ENCODE results near the gene ARHGEF4.
"Not testable (repeated sequence)": the region's sequence is repeated elsewhere in the genome, so short reads cannot be mapped to it uniquely, and the experiment has no call there.

The ARHGEF4 gene

GRCh38 chr2:130986890-130987493, 150.3 kb downstream of the ARHGEF4 start:
- DNase-seq, result no peak

GRCh38 chr2:130987519-130988425, 151.1 kb downstream of the ARHGEF4 start:
- DNase-seq, result no peak

DNA sequence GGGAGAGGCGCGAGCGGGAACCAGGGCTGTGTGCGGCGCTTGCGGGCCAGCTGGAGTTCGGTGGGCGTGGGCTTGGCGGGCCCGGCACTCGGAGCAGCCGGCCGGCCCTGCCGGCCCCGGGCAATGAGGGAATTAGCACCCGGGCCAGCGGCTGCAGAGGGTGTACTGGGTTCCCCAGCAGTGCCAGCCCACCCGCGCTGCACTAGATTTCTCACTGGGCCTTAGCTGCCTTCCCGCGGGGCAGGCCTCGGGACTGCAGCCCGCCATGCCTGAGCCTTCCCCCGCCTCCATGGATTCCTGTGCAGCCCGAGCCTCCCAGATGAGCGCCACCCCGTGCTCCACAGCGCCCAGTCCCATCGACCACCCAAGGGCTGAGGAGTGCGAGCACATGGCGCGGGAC, 154.7 kb downstream of the ARHGEF4 start:
- DNase-seq, result not testable (repeated sequence)

- not testable (repeated sequence) for DNase-seq
Observed at GRCh38 chr2:130992003-130992402, 155.3 kb downstream of the ARHGEF4 start.

DNA sequence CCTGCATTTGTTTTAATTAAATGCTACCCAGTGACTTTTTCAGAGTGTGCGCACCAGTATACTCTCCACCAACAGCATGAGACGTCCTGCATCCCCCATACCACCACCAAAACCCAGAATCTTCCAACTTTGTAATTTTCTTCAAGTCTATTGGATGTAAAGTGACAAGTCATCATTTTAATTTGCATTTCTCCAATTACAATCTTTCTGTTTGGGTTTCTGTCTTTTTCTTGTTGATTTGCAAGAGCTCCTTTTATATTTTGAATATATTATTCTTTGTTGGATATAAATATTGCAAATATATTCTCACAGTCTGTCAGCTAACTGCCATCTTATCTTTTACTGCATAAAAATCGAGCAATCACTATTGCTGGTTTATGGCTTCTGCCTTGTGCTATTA, 160.0 kb downstream of the ARHGEF4 start:
- no peak for DNase-seq

GRCh38 chr2:130997198-130997597, 160.5 kb downstream of the ARHGEF4 start:
- no peak for DNase-seq

GRCh38 chr2:130998561-130998960, 161.8 kb downstream of the ARHGEF4 start:
- no peak for DNase-seq

DNA sequence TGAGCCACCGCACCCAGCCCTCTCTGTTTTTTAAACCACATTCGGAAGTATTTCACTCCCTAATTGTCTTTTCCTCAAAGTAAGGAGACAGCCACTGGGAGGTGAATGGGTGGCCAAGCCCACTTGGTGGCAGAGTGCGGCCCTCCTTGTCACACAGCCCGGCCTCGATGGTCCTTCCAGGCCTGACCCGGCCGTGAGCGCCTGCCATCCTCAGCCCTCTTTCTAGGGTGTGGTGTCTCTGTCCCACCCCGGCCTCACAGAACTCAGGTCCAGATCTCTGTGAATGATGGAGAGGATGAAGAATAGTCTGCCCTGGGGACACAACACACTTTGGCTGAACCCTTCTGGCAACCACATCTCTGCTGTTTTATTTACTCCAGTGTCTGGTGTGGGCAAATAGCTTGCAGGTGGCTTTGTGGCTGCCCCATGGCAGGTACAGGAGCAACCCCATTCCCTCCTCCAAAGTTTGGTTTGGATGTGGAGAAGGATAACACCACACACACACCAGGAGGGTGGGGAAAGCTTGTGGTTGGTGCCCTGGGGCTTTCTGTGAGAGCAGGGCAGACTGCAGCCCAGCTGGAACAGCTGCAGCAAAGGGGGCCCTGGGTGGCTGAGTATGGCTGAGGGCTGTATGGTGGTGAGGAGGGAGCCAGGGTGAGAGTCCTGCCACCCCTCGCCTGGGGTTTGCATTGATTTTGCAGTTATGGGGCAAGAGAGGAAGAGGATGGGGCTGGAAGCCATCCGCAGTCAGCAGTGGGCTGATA, 167.9 kb downstream of the ARHGEF4 start:
- DNase-seq, result no peak

DNA sequence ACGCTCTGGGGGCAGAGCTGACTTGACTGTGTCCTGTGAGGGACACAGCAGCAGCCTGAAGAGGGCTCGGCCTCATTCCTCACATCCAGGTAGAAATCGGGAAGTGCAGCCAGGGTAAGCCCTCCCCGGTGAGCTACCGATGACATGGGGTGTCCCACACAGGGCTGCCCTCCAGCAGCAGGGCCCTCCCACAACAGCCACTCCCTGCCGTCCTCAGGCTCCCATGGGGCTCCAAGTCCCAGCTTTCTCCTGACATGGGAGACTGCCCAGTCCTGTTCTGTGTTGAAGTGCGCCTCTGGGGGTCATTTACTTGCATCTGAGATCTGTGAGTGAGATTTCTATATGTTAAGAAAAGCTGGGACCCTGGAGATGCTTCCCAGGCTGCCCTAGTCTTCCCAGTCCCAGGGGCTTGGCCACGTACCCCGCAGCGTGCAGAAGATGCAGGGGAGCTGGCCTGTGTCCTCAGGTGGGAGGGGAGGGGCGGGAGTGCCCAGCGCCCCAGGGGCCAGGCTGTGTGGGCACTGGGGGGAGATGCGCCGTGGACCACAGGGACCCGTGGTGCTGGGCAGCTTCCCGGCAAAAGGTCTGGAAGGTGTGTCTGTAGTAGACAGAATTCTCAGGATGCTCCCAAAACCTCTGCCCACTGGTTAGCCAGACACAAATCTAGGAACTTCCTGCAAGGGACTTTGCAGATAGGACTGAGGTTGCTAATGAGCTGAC, 168.7 kb downstream of the ARHGEF4 start:
- DNase-seq, result no peak

DNA sequence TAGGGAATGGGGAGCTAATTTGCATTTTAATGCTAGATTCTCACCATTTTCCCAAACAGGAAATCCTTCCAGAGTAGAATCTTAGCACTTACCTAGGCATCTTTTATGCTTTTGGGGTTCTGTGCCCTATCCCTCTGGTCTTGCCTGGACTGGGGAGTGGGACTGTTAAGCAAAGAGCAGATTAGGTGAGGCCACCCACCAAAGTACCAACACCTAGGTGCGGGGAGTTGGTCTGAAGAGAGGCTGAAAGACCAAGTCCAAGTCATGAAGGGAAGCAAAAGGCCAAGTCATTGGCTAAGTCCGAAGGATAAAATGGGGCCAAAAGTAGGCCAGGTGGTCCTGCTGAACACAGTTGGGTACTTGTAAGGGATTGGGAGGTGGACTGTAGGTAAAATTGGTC, 169.8 kb downstream of the ARHGEF4 start:
- no peak for DNase-seq

DNA sequence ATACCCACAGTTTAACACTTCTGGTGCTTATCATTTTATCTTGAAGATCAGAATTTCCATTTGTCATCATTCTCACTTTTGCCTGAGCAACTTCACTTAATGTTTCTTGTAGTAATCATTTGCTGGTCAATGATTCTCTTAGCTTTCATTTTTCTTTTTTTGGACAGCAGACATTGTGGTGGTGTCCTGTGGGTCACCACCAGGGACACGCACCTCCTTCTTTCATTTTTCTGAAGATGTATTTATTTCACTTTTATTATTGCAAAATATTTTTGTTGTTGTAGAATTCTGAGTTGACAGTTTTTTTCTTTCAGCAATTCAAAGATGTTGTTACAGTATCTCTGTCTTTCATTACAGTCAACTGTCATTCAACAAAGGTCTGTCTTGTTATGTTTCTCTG, 172.3 kb downstream of the ARHGEF4 start:
- no peak for DNase-seq

- DNase-seq, result no peak
Observed at GRCh38 chr2:131009713-131010475, 173.2 kb downstream of the ARHGEF4 start.

DNA sequence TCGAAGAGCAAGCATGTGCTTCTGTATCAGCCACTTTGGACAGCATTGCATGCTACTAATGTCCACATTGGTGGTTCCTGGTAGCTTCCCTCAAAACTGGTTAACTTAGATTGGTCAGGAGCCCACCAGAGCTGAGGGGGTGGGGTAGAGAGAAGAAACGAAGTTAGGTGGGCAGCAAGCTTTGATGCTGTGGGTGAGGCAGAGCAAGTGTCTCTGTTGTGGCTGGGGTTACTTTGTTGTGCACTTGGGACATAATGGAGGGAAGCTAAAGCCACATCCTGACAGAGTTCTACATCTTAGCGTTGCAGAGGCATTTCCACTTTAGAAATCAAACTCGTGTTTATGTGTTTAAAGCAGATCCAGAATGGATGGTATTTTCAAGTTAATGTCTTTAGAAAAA, 173.9 kb downstream of the ARHGEF4 start:
- no peak for DNase-seq

GRCh38 chr2:131011486-131011885, 174.8 kb downstream of the ARHGEF4 start:
- no peak for DNase-seq

GRCh38 chr2:131014141-131014540, 177.4 kb downstream of the ARHGEF4 start:
- DNase-seq, result no peak

- no peak for DNase-seq
Observed at GRCh38 chr2:131015764-131016163, 179.1 kb downstream of the ARHGEF4 start.

DNA sequence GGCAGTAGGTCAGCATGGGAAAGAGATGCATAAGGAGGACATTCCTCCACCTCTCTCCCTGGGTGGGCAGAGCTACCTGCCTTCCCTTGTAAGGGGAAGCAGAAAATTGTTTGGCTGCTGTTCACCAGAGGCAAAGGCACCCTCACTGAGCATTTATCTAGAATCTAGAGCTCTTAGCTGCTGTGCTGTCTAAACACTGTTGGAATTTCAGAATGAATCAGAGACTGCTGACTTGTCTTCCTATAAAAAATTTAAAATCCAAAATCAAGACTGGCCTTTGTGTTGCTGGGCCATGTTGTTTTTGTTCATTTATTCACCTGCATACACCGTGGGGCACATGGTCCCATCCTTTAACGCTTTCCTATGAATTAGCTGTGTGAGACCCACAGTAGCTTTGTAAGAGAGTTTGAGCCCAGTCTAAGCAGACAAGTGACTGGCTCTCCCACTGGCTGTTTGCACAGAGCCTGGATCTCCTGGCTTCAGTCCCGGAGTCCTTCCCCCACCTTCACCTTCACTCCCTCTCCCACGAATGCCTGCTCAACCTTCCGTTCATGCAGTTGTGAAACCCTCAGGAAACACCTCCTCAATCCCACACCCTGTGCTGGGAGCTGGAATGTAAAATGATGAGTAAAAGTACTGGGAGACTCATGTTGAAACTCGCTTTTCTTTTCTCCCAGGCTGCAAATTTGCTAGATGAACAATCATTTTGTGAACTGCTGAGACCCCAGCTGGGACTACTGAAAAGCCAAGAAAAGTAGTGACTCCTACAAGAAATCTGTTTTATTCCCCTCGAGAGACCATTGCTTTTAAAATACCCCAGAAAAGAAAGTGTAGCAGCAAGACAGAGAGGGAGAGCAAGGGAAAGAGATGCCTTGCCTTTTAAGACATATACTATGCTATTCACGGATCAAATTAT, 180.4 kb downstream of the ARHGEF4 start:
- DNase-seq, result no peak

DNA sequence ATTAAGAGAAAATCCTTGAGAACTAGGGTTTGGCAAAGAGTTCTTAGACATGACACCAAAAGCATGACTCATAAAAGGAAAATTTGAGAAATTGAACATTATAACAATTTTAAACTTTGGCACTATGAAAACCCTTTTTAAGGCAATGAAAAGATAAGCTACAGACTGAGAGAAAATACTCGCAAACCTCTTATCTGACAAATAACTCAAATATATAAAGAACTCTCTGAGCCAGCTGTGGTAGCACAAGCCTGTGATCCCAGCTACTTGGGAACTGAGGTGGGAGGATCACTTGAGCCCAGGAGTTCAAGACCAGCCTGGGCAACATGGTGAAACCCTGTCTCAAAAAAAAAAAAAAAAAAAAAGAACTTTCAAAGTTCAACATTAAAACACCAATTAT, 186.0 kb downstream of the ARHGEF4 start:
- DNase-seq, result no peak

DNA sequence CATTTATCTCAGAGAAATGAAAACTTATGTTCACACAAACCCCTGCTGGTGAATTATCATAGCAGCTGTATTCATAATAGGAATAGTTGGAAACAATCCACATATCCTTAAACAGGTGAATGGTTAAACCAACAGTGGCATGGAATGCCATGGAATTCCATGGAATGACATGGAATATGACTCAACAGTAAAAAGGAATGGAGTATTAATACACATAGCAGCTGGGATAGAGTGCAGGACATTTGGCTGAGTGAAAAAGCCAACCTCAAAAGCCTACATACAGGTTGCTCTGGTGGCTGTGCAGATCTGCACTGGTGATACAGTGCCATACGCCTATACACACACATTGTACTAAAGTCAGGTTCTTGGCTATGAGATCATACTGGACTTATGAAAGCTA, 187.0 kb downstream of the ARHGEF4 start:
- no peak for DNase-seq

DNA sequence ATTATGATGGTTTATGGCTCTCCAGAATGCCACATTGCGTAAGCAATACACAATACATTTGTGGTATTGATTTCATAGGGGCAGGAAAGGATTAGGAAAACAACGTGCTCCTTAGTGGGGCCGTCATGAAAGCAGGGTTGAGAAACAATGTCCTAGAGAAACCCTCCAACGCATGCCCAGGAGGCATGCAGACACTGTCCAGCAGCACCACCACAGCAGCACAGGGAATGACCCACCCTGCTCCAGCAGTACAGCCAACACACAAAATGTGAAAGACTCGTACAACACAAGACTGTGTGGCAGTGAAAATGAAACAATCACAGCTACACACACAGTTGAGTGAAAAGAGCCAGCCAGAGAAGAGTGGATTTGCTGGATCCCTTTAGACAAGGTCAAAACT, 190.2 kb downstream of the ARHGEF4 start:
- DNase-seq, result no peak

Measured in activated CD4-positive, alpha-beta T cell treated with anti-CD3 and anti-CD28 coated beads, Interleukin-2, amount 50 U/mL, for 1 hour (primary cell).